GM20431 (cell line): ENCODE results near the gene MDC1.
"Not testable (repeated sequence)": the region's sequence is repeated elsewhere in the genome, so short reads cannot be mapped to it uniquely, and the experiment has no call there.

Source experiments
- in situ Hi-C: fragments of 300-500 bp; cut with MseI, MboI; formaldehyde crosslinking; loops from one replicate; pipeline ENCODE4 v1.15.0; 2020; ENCODE audit warnings: low sequenced_read_pairs; ENCODE audit not compliant: unreplicated experiment

Gene MDC1

DNA sequence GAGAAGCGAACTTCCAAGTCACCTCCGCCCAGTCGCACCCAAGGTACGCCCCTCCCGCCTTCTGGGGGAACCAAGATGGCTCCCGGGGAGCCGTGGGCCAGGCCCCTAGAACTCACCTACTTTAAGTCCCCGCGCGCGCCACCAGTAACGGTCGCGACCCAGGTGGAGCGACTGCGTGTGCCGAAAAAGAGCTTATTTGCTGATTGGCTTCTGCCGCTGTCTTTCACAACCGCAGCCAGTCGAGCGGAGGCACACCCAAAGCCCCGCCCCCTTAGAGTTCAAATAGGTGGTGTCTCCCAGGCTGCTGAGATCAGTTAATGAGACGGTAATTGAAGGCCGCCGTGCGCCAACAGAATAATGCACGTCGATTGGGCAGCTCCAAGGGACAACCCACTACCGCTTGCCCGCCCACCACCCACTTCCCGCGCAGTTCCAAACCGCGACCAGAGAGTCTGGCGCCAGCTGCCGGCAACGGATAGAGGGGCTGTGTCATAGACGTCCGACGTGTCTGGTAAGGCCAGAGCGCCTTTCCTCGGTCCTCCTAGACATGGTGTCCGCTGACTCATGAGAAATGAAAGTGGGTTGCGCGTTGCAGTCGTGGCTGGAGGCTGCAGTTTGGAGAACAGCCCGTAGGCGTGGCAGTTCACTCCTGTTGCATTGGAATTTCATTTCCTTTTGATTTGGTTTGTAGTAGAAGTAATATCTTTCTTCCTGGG lies at the start of gene MDC1:
Gene MDC1 (minus strand): TSS at position 153 of the 716 bp plus-strand sequence. CDS start 2,106 bp downstream, outside the sequence.
- in situ Hi-C loops: no loop called here

DNA sequence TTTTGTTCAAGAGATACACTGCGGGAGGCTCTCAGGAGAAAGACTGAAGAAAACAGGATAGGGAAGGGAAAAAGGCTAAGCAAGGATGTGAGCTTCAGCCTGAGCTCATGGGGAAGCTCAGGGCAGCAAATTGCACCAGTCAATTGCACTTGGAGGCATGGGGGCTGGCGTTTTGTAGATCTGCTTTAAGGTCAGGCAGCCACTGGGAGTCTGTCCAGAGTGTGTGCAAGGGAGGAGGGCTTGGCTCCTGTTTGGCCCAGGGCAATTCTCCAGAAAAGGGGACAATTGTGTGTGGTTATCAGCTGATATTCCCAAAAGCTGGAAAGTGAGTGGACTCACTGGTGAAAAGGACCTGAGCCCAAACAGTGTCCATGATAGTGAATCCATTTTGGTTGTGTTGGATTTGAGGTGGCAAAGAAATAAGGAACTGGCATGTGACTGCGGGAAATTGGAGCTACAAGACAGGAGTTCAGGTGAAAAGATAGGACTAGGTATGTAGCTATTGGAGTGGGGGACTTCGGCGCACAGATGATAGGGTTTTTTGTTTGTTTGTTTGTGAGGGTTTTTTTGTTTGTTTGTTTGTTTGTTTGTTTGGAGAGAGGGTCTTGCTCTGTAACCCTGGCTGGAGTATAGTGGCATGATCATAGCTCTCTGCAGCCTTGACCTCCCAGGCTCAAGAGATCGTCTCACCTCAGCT lies 49.5 kb upstream of the MDC1 start:
- in situ Hi-C loops: no loop called here

GRCh38 chr6:30765495-30765894 lies 48.4 kb upstream of the MDC1 start:
- in situ Hi-C loops: not testable (repeated sequence)

- in situ Hi-C loops: not testable (repeated sequence)
Measured at GRCh38 chr6:30764490-30765043, 47.5 kb upstream of the MDC1 start.

DNA sequence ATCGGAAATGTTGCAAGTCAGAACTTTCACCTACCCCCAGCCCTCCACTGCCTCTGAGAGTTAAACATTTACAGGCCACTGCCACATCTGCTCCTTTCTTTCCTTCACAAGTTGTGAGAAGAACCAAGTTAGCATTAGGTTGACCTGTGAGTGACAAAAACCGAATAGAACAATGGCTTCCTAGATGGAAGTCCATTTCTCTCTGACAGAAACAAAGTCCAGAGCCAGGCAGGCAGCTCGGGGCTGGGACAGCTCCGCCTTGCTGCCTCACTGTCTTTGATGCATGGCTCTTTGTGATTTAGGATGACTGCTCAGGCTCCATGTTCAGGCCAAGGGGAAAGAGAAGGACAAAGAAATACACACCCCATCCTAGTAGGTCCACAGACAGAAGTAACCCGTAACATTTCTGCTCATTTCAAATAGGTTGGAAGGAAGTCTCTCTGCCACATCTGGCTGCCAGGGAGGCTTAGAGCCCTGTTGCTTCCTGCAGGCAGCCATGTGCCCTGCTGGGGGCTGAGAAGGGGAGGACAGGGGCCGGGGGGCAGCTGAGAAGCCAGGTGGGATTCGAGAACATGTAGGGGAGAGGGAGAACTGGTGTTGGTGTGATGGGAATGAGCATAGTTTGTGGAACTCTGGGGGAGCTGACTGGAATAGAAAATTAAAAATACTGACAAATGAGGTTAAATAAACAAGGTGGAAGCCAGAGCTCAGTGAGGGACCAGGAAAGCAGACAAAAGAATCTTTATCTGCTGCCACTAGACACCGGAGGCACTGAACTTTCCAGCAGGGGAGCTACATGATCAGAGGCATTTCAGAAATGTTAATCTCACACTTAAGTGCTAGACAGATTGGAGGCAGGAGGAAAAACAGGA lies 46.8 kb upstream of the MDC1 start:
- in situ Hi-C loops: no loop called here

GRCh38 chr6:30763155-30763617 lies 46.1 kb upstream of the MDC1 start:
- in situ Hi-C loops: no loop called here

- in situ Hi-C loops: no loop called here
Measured at GRCh38 chr6:30761791-30762429, 44.8 kb upstream of the MDC1 start.

DNA sequence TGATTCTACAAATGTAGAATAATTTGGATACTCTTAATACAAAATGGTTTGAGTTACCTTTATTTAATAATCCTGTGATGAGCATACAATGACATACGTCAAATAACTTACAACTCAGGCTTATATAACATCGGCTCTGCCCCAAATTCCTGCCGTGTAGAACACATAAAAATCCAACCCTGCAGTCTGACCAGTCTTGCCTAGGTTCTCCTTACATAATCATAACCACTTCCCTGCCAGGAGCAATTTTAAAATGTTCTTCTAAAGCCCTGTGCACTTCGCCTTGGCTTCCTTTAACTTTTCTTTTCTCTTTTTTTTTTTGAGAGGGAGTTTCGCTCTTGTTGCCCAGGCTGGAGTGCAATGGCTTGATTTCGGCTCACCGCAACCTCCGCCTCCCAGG lies 43.5 kb upstream of the MDC1 start:
- in situ Hi-C loops: no loop called here

- in situ Hi-C loops: no loop called here
Measured at GRCh38 chr6:30759575-30760239, 42.6 kb upstream of the MDC1 start.

DNA sequence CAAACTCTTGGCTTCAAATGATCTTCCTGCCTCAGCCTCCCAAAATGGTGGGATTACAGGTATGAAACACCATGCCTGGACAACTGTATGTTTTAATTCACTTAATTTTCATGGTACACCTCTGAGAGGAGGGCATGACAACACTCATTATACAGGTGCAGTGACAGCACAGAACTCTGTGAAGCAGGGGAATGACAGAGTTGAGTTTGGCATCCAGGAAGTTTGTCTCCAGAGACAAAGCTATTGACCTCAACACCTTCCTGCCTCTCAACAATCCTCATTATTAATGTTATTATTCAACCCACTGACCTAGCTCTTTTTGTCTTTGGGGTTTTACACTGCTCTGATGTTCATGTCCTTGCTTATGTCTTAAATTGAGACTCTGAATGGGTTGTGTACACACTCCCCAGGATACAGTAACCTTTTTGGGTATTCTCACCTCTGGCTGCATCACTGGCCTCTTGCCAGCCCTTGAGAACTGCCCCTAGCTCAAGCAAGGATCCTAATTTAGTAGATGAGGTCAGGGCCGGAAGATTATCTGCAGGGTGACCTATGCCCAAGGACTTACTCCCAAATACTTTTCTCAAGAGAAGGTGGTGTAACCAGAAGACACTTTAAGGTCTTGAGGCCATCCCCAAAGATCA lies 40.3 kb upstream of the MDC1 start:
- in situ Hi-C loops: no loop called here

- in situ Hi-C loops: not testable (repeated sequence)
Measured at GRCh38 chr6:30756405-30757003, 39.4 kb upstream of the MDC1 start.

- in situ Hi-C loops: no loop called here
Measured at GRCh38 chr6:30754631-30755030, 37.5 kb upstream of the MDC1 start.

DNA sequence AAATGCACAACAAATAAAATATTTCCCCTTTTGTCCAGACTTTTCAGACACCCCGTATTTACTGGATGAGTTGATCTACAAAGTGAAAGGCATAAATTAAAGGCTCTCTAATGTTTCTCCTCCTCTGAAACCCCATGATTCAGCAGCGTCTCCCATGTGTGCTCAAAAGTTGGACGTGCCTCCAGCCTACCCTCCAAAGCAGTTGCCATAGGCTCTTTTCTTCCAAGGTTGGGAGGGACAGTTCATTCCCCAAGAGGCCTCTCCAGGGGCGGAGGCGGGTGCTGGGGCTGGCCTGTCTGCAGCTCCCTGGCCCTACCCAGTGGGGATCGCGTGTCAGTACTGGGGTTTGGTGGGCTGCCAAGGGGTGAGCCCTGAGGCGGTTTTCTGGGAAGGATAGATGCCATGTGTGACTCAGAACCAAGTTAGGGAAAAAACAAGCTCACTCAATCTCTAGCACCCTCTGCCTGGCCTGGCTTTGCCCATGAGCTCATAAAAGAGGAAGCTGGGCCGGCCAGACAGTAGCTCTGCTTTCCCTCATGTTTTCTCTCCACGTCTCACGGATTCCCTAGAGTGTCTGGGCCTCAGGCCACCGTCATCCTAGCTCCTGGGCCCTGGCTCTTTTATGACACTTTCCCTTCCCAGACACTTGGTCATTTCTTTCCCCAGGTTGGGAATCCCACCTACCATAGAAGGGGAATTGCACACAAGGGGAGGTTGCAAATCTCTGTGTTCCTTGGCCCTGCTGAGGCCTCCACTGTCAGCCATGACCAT lies 35.3 kb upstream of the MDC1 start:
- in situ Hi-C loops: no loop called here

DNA sequence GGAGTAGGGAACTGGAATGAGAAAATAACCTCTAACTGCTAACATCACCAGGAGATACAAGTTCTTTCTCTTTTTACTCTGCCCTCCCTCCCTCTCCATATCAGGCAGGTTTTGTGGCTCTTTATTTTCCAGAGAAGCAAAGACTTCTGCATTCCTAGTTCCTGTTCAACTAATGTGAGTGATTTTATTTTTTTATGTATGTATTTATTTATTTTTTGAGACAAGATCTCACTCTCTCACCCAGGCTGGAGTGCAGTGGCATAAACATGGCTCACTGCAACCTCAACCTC lies 33.2 kb upstream of the MDC1 start:
- in situ Hi-C loops: no loop called here

- in situ Hi-C loops: no loop called here
Measured at GRCh38 chr6:30749554-30750378, 32.7 kb upstream of the MDC1 start.

DNA sequence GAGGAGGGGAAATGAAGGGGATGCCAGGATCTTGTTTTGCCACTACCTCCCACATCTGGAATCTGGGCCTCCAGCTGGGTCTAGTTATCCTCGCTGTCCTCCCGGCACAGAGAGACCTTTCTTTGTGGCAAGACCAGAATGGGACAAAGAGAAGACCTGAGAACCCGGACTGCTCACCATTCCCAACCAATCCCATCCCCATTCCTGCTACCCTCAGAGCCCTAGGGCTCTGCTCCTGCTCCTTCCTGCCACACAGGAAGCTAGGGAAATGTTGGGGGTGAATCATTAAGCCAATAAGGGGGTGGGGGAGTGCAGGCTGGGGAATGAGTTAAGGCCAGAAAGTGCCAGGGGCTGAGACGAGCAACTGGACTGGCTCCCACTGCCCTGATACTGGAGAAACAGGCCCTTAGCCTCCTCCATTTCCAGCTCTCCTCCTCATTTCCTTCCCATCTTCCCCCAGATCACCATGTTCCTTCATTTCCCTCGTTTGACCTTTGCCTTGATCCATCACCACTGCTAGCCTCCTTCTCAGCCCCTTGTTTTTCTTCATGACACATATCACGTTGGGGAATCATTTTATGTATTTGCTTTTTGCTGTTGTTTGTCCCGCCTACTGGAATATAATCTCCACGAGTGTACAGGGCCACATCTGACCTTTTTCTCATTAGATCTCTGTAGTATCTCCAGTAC lies 31.9 kb upstream of the MDC1 start:
- in situ Hi-C loops: no loop called here
